ENCODE results near the gene LYZL2.
A peak's percentile ranks its signal among the peaks of the same experiment; 100 is the strongest.
"Not testable (repeated sequence)": the region's sequence is repeated elsewhere in the genome, so short reads cannot be mapped to it uniquely, and the experiment has no call there.

The LYZL2 gene

DNA sequence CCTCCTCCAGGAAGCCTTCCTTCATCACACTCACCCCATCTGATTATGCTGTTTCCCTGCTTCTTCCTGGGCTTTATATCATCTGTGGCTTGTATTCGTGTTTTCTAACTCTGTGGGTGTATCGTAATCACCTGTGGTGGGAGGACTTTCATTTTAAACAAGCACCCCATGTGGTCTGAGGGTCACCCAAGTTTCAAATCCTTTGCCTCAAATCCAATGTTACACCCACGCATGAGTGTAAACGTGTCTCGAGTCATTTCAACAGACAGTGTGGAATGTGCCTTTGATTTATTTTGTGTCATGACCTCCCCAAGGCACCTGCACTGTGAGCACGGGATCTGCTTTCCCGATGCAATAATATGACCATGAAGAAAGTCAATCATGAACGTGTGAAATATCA, 17.5 kb upstream of the LYZL2 start:
- no peaks in the 10 kb centered on the region for H3K9me3 ChIP-seq (replicated peaks; ENCODE audit: insufficient read depth, low read length)
- 0 out of 2 replicates have a peak, but pooled peaks cover 4% of the 10 kb centered on the region for H3K4me1 ChIP-seq (ENCODE audit: low read length)
- H3K4me3 ChIP-seq (ENCODE audit: low read length) = no peak overlapping the region
- no peaks in the 10 kb centered on the region for H3F3A ChIP-seq (ENCODE audit: insufficient read depth, low read length)
- no peaks in the 10 kb centered on the region for H3K9me2 ChIP-seq (replicated peaks; ENCODE audit: insufficient read depth, low read length)
- no peaks in the 10 kb centered on the region for H3K36me3 ChIP-seq (replicated peaks; ENCODE audit: insufficient read depth, low read length)
- no peak overlapping the region for H3K4me2 ChIP-seq (ENCODE audit: low read depth, low read length)
- no peaks in the 10 kb centered on the region for H3K27me3 ChIP-seq (replicated peaks; ENCODE audit: insufficient read depth, low read length)
- no peaks in the 10 kb centered on the region for H4K20me1 ChIP-seq (ENCODE audit: insufficient read depth, low read length)
- TF ChIP-seq EZH2phosphoT487 (IDR thresholded peaks at IDR 0.05; ENCODE audit: low read length) (no peak), EZH2 (optimal IDR thresholded peaks at IDR 0.05; ENCODE audit: low read depth, low read length) (no peak), CTCF (IDR thresholded peaks at IDR 0.05; ENCODE audit: low read length) (no peak)
- H2AFZ ChIP-seq (ENCODE audit: low read length) = no peak overlapping the region
- no peak overlapping the region for H3K27ac ChIP-seq (ENCODE audit: low read length)
- H3K79me2 ChIP-seq (ENCODE audit: low read length) = no peaks in the 10 kb centered on the region
- H3K9ac ChIP-seq (ENCODE audit: low read length) = no peak overlapping the region
- no peak for DNase-seq

DNA sequence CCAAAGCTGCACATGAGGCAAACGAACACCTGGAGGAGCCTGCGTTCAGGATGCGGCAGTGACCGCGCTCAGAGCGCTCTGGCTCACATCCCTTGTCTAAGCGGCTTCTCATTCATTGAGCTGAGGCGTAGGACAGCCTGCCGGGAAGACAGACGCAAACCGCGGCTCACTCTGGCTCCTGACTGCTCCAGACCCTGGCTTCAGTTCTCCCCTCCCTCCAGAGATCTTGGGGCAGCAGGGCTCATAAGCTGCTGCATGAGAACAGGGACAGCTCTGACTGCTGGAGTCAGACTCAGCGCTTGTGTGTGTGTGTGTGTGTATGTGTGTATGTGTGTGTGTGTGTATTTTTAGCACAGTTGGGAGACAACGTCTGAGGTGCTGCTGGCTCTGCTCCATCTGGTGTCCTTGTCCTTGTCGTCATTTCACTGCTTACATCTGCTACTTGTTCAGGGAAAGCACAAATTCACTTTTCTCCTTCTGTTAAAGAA, 15.8 kb upstream of the LYZL2 start:
- Histone ChIP-seq H3K9me2 (replicated peaks; ENCODE audit: insufficient read depth, low read length) (no peaks in the 10 kb centered on the region), H2AFZ (ENCODE audit: low read length) (0 out of 2 replicates have a peak overlapping the region, but pooled peaks have one; percentile 9), H3K4me2 (ENCODE audit: low read depth, low read length) (peak overlapping the region; percentile 34; the same call in 1 of the 2 replicates), H3K4me3 (ENCODE audit: low read length) (no peak overlapping the region), H3K9me3 (replicated peaks; ENCODE audit: insufficient read depth, low read length) (no peaks in the 10 kb centered on the region), H3K27ac (ENCODE audit: low read length) (no peak overlapping the region), H3K36me3 (replicated peaks; ENCODE audit: insufficient read depth, low read length) (no peaks in the 10 kb centered on the region), H4K20me1 (ENCODE audit: insufficient read depth, low read length) (no peaks in the 10 kb centered on the region), H3F3A (ENCODE audit: insufficient read depth, low read length) (no peaks in the 10 kb centered on the region), H3K9ac (ENCODE audit: low read length) (no peak overlapping the region), H3K27me3 (replicated peaks; ENCODE audit: insufficient read depth, low read length) (no peaks in the 10 kb centered on the region), H3K4me1 (ENCODE audit: low read length) (0 out of 2 replicates have a peak, but pooled peaks cover 4% of the 10 kb centered on the region), H3K79me2 (ENCODE audit: low read length) (no peaks in the 10 kb centered on the region)
- TF ChIP-seq EZH2 (optimal IDR thresholded peaks at IDR 0.05; ENCODE audit: low read depth, low read length) (no peak), CTCF (IDR thresholded peaks at IDR 0.05; ENCODE audit: low read length) (peak; percentile 12; the same call in 1 of the 2 replicates)
- DNase-seq = peak; percentile 41

DNA sequence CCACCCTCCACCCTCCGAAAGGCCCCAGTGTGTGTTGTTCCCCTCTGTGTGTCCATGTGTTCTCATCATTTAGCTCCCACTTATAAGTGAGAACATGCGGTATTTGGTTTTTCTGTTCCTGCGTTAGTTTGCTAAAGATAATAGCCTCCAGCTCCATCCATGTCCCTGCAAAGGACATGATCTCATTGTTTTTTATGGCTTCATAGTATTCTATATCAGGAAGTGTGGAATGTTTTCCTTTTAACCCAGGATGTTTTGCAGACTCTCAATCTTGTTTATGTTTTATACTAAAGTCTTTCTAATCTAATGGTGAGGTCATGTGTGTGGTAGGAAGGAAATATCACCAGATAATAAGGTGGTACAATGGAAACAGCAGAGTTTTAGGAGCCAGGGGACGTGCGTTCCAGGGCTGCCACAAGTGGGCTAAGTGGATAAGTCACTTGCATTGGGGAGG, 14.9 kb upstream of the LYZL2 start:
- not testable (repeated sequence) for H3K4me2 ChIP-seq (ENCODE audit: low read depth, low read length)

DNA sequence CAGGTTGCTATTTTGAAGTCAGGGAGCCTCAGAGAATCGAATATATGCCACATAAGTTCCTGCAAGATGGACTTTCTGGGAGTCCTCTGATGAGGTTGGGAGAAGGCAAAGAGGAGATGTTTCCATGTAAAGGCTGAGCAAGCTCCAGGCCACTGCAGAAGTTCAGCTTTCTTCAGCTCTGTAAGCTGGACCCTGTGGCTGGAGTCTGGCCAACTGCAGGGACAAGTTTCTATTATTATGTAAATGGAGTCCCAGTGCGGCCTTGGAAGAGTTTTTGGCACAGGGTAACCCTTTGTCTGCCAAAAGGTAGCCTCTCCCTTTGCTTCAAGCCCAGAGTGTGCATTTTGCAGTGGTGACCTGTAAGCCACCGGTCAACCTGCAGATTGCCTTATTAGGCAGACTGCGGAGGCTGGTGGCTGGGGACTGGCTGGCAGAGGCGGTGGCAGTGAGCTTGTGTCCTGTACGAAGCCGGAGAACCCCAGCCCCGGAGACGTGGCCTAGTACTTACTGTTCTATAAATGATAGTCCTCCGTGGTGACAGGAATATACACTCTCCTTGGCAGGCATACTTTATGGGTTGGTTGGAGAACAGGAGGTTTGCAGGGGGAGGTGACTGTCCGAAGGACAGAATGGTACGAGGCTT, 14.1 kb upstream of the LYZL2 start:
- not testable (repeated sequence) for H3K79me2 ChIP-seq (ENCODE audit: low read length); DNase-seq; H2AFZ ChIP-seq (ENCODE audit: low read length); H3K9me3 ChIP-seq (replicated peaks; ENCODE audit: insufficient read depth, low read length); H4K20me1 ChIP-seq (ENCODE audit: insufficient read depth, low read length); H3F3A ChIP-seq (ENCODE audit: insufficient read depth, low read length); H3K36me3 ChIP-seq (replicated peaks; ENCODE audit: insufficient read depth, low read length); H3K4me2 ChIP-seq (ENCODE audit: low read depth, low read length); H3K27ac ChIP-seq (ENCODE audit: low read length); H3K4me1 ChIP-seq (ENCODE audit: low read length); H3K9me2 ChIP-seq (replicated peaks; ENCODE audit: insufficient read depth, low read length); H3K27me3 ChIP-seq (replicated peaks; ENCODE audit: insufficient read depth, low read length); H3K9ac ChIP-seq (ENCODE audit: low read length); H3K4me3 ChIP-seq (ENCODE audit: low read length)

More for the DNA sequence above, 14.9 kb upstream of the LYZL2 start:
- not testable (repeated sequence) for H3K4me1 ChIP-seq (ENCODE audit: low read length); H3F3A ChIP-seq (ENCODE audit: insufficient read depth, low read length); H3K79me2 ChIP-seq (ENCODE audit: low read length); H3K4me3 ChIP-seq (ENCODE audit: low read length); H4K20me1 ChIP-seq (ENCODE audit: insufficient read depth, low read length); H3K9ac ChIP-seq (ENCODE audit: low read length); H3K9me2 ChIP-seq (replicated peaks; ENCODE audit: insufficient read depth, low read length); H3K36me3 ChIP-seq (replicated peaks; ENCODE audit: insufficient read depth, low read length); H2AFZ ChIP-seq (ENCODE audit: low read length); DNase-seq; H3K9me3 ChIP-seq (replicated peaks; ENCODE audit: insufficient read depth, low read length); H3K27me3 ChIP-seq (replicated peaks; ENCODE audit: insufficient read depth, low read length); H3K27ac ChIP-seq (ENCODE audit: low read length)

GRCh38 chr10:30642856-30643255, 13.3 kb upstream of the LYZL2 start:
- not testable (repeated sequence) for H3F3A ChIP-seq (ENCODE audit: insufficient read depth, low read length); H3K27me3 ChIP-seq (replicated peaks; ENCODE audit: insufficient read depth, low read length); H3K4me3 ChIP-seq (ENCODE audit: low read length); H3K4me1 ChIP-seq (ENCODE audit: low read length); H3K4me2 ChIP-seq (ENCODE audit: low read depth, low read length); H3K9ac ChIP-seq (ENCODE audit: low read length); H3K27ac ChIP-seq (ENCODE audit: low read length); H3K9me3 ChIP-seq (replicated peaks; ENCODE audit: insufficient read depth, low read length); H2AFZ ChIP-seq (ENCODE audit: low read length); H3K79me2 ChIP-seq (ENCODE audit: low read length); H3K36me3 ChIP-seq (replicated peaks; ENCODE audit: insufficient read depth, low read length); H3K9me2 ChIP-seq (replicated peaks; ENCODE audit: insufficient read depth, low read length); H4K20me1 ChIP-seq (ENCODE audit: insufficient read depth, low read length); DNase-seq
